HCEC 1CT (cell line): ENCODE results near the gene CELF4.

Source experiments
- DNase-seq: peaks from one replicate; pipeline ENCODE4 v3.0.0-alpha.2; 2017

The CELF4 gene

DNA sequence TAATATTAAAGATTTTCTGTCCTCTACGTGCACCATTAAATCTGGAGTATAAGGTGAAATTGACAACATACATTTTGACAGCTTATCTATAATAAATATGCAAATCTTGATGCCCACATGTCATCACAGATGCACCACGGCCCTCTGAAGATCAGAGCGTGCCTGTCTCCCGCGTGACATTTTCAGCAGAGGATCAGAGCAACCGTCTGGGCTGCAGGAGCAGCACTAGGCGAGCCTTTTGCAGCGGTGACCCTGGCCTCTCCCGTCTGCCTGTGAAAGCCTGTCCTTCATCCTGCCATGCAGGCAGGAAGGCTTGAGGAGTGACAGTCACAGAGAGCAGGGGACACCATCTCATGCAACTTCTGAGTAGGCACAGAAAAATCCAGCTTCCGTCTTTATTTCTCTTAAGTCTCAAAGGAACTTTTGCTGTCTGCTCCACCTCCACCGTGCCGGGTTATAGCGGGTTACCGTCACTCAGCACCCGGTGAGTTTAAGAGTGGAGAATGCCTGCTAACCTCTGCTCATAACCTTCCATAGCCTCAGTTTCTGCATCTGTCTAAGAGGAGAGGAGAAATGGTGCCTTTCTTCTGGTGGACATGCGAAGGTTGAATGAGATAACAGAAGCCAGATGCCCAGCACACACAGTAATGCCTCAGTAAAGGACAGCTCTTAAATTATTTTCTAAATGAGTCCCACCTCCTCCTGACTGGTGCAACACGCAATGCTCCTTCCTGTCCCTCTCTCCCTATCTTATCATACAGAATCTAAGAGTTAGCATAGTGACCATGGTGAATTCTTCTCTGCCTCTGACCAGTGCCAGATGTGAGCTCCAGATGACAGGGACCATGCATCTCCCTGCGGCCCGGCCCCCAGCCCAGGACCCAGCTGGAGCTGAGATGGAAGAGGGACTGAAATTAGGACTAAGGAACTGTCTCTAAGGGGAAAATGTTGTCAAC is 43.8 kb downstream of the CELF4 start:
- no peak for DNase-seq

DNA sequence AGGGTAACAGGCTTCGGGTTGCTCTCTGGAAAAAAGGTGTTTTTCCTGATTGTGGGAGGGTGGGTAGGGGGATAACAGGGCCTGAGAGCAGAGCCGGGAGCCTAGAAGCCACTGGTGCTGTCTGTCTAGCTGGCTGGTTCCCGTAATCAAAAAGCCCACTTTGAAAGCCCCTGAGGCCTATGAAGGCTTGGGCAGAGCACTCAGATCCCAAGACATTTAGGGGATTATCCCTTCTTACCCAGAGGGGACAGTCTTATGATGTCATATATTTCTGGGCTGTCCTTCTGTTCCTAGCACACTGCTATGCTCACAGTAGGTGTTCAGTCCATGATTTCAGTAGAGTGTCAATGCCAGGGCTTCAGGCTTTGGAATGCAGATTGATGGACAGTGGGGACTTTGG is 45.1 kb downstream of the CELF4 start:
- no peak for DNase-seq

DNA sequence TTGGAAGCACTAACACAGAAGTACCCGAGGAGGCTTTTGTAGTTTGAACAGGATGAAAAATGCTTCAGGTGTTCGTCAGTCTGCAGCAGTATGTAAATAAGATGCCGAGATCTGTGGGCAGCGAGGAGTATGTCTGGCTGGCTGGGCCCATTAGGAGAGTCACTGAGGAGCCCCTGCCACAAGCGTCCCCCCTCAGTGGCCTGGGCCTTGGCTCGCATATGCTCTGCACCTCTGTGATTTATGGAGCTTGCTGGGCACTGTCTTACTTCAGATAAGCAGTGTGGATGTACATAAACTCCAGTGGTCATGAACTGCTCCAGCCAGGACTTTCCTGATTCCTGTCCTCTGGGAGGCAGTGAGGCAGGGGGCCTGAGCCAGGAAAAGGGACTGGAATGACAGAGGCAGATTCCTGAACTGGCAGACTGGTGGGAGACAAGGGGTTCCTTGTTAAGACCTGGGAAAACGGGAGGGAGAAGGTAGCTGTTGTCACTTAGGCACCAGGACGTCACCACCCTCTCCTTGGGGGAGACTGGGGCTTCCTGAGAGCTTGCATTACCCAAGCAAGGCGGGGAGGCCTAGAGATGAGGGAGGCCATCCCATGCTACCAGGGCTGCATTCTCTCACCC is 46.0 kb downstream of the CELF4 start:
- no peak for DNase-seq

DNA sequence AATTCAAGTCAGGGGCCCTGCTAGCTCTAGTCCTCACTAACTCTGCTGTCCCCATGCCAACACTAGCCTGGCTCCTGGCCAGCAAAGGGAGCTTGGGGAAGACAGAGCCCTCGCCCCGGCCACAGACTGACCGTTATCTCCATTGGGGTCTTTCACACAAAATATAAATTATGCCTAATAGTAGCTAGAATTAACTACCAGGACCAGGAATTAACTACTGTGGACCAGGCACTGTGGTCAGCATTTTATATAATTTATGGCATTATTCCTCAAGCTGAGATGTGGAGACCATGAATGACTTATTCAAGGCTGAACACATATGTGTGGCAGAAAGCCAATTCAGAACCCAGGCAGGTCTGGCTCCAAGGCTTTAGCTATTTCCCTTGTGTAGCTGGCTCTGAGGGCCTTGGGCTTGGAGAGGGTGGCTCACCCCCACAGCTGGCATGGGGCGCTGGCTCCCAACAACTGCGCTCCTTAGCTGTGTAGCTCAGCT is 49.2 kb downstream of the CELF4 start:
- DNase-seq: no peak

DNA sequence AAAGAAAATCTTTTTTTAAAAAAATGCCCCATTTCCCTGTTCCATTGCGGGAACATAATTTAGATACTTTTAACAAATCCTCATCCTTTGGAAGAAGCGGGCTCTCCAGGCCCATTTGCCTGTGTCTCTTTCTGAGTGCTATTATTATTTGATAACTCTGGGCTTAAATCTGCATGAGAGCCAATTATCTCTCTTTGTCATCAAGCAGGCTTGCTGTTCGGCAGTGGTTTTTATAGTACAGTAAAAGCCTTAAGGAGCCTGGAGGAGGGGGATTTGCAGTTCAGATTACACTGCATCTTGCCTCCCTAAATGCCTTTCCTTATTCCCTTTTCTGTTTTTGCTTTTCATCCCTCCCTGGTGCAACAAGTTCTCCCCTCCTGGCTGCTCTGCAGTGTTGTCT is 50.6 kb downstream of the CELF4 start:
- no peak for DNase-seq

DNA sequence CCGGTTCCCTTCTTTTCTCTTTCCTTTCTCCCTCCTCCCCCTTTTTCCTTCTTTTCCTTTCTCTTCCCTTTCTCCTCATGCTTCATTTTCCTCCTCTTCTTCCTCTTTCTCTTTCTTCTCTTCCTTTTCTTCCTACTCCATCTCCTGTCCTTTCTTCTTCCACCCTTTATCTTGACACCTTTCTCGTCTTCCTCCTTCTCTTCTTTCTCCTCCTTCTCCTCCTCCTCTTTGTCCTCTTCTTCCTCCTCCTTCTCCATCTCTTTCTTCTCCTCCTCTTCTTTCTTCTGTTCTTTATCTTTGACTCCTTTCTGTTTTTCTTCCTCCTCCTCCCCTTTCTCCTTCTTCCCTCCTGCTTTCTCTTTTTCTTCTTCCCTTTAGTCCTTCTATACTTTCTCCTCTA is 53.2 kb downstream of the CELF4 start:
- no peak for DNase-seq

DNA sequence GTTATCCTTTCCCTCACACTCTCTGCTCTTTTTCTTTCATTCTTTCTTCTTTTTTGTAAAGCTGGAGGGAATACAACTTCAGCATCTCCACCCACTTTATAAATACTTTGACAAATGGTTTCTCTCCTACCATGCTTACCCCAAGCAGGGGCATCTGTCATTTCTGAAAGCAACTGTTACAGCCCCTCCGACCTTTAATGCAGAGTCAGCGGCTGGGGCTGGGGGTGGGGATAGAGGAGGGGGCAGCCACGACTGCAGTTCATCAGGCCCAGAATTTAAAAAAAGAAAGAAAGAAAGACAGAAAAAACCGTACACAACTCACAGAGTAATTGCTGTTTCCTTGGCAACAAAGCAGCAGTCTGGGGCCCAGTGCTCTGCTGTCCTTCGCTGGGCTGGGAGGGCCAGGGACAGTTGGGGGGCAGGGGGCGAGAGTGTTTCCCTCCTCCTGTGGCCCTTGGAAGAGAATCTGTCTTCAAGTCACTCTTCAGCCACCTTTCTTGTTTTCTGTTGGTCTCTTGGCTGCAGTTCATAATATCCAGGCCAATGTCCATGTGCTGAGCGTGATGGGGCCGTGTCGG is 53.8 kb downstream of the CELF4 start:
- DNase-seq: no peak

DNA sequence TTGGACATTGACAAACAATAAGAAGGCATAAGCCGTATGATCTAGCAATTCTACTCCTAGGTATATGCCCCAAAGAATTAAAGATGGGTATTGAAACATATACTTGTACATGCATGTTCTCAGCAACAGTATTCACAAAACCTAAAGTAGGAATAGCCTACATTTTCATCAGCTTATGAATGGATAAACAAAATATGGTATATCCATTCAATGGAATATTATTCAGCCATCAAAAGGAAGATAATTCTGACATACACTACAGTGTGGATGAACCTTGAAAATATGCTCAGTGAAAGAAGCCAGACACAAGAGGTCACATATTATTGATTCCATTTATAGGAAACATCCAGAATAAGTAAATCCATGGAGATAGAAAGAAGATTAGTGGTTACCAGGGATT is 56.0 kb downstream of the CELF4 start:
- no peak for DNase-seq

DNA sequence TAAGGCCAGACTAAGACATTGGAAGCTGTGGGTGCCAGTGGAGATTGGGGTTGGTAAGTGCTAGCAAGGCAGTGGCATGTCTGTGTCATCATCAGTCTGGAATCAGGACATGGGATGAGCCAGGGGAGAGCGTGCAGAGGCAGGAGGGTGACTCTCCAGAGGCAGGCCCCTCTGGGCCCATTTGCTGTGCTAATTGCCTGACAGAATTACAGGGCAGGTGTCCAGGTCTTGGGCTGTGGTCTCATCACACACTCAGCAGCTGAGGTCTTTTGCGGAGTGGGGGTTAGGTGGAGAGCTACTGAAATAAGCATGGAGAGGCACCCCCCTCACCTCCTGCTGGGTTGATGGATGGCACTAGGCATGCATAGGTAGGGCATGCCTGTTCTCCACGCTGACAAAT is 57.4 kb downstream of the CELF4 start:
- DNase-seq: no peak

DNA sequence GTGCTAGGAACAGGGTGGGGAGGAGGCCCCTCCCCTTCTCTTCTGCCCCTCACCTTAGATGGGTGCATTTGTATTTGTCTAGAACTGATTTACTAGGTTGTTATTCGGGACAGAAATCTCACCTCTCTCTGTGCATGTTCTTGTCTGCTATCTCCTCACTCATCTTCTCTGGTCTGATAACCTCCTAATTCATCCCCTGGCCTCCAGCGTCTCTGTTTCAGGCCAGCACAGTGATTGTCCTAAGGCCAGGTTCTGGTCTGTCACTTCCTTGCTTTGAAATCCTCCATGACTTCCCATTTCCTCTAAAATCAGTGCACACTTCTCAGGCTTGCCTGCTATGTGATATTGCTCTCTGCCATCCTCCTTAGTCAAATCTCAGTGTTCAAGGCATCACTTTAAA is 58.4 kb downstream of the CELF4 start:
- no peak for DNase-seq

DNA sequence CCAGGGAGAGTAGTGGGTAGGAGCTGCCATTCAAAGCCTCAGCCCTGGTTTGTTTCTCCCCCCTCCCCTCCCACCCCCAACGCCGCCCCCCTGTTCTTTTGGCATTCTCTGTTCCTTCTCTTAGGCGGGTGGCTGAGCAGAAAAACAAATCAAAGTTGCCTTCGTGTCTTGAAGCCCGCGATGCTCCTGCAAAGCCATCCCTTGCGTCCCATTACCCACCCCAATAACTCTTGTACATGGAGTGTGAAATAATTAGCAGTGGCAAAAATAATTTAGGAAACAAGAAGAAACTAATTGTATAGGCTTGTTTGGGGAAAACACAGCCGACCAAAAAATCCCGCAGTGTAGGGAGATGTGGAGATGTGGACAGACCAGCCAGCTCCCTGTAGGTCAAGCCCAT is 59.6 kb downstream of the CELF4 start:
- no peak for DNase-seq

DNA sequence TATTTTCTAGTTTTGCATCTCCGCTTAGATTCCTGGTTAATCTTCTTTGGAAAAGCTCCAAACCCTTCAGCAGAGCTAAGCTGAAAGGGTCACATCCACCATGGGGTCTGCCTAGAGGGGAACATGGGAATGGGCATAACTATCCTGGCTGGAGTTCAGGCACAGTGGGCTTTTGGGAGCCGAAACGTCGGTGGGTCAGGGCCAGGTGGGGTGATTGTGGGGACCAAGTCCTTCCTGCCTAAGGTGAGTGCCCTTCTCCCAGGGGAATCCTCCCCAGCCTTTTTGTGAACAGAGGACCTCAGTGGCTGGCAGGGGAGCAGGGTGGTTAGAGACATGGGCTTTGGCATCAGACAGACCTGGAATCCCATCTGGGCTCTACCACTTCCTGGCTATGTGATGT is 60.3 kb downstream of the CELF4 start:
- no peak for DNase-seq

DNA sequence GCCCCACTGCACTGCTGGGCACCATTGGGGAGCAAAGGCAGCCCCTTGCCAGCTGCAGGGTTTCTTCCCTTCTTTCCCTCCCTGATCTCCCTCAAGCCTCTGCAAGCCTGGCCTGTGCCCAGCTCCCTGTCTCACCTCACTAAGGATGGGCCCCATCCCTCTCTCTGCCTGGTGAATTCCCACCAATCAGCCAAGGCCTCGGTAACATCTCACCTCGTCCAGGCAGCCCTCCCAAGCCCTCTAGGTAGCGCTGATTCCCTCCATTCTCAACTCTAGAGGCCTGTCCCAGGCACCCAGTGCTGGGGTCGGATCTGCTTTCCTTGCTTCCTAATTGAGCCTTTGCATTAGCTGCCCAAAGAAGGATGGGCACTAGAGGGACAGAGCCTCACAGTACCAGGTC is 63.0 kb downstream of the CELF4 start:
- DNase-seq: no peak

DNA sequence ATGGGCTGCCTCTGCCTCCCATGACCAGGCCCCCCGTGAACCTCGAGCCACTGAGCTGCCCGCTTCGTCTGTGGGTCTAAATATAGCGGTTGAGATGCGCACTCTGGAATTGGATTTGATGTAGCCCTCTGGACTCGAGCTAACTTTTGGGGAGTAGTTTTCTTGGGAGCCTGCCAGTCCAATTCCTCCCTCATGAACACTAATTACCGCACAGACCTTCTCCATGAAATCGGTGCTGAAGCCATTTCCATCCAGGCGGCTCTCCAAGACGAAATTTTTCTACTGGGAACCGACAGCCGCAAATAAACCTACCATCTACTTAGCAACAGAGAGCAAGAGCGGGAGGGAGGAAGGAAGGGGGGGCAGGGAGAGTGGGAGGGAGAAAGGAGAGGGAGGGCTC is 63.6 kb downstream of the CELF4 start:
- DNase-seq: no peak

DNA sequence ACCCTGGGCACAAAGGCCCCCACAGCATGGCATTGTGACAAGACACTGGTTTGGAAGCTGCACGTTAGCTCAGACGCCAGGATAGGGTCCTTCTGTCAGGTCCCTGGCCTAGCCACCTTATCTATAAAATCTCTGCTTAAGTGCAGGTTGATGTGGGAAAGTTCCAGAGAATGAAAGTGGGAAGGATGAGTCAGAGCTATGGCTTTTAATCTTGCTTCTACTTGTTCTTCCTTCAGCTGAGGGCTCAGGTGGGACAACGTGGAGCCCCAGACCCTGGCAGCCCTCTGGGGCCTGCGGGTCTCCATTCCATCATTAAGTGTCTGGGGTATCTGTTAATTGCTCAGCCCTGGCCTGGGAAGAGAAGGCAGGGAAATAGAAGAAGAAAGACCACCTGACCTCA is 64.5 kb downstream of the CELF4 start:
- no peak for DNase-seq

DNA sequence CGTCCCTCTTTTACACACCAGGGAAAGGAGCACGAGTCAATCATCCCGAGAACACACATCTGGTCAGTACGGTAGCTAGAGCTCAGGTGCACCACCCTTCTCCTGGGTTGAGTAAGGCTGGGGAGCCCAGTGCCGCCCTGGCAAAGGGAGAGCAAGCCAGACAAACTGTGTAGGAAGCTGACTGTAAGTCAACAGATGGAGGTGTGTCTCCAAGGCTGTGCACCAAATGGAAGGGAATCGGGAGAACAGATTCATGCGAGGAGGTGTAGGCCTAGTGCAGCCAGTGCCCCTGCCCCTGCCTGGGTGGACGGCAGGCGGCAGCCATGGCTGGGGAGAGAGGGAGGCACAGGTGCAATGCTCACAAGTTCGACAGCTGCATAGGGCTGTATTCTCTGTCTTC is 65.7 kb downstream of the CELF4 start:
- DNase-seq: no peak

DNA sequence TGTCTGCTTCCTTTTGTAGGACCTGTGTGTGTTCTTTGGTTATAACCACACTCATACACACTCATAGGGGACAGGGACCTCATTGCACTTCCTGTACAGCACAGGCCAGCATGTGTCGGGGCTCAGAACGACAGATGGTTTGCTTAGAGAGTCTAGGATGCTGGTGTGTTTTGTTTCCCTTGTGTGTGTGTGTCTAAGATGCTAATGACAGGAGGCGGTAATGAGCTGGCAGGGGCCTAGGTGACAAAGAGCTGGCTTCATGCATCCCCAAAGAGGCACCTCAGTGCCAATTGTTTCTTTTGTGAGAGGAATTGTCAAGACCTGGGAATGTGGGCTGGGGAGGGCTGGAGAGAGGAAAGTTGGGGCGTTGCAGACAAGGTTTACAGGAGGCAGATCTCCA is 66.6 kb downstream of the CELF4 start:
- DNase-seq: no peak

DNA sequence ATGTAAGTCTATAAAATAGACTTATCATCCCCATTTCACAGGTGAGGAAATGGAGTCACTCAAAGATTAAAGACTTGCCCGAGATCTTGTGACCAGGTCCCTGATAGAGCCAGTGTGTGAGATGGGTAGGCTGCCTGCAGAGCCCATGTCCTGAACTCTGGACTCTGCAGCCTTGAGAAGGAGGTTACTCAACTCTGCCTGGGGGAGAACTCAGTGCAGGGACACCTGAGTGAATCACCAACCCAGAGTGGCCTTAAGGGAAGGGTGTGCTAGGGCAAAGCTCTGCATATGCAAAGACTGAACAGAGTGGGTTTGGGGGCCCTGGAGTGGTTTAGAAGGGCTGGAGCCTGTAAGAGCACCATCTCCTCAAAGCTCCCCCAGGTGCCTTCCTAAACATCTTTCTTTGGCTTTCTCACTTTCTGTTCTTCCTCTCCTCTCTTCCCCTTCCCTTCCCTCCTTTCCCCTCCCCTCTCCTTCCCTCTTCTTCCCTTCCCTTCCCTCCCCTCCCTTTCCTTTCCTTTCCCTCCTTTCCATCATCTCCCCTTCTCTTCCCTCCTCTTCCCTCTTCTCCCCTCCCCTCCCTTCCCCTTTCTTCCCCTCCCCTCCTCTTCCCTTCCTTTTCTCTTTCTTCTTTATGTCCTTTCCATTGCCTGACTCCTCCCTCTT is 67.6 kb downstream of the CELF4 start:
- no peak for DNase-seq

DNA sequence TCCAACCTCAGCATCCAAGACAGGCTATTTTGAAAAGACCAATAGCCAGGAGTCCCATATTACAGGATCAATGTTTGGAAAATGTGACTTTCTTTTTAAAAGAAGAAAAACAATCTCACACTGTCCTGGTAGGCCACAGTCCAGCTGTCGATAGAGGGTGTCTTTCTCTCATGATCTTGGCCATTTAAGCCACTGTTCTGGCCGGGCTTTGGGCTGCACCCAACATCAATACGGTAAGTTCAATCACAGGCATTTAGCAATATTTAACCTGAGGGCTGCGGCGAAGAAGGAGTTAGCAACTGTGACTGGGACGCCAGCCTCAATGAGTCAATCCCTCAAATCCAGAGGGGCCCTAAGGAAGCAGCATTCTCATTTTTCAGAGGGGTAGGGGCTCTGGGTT is 69.0 kb downstream of the CELF4 start:
- no peak for DNase-seq

DNA sequence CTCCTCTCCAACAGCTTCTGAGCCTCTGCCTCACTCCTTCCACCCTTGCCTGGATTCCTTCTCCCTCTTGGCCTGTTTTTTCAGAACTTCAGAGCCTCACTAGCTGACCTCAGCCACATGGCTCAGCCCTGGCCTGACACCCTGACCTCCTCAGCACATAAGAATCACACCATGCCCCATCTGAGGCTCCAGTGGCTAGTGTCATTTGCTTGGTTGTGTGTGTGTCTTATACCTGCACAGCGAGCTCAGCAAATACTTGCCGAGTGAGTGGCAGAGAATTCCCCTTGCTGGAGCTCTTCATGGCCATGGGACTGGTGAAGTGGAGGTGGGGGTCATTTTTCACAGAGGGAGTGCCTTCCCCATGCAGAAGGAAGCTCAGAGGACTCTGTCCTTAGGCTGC is 70.2 kb downstream of the CELF4 start:
- no peak for DNase-seq

DNA sequence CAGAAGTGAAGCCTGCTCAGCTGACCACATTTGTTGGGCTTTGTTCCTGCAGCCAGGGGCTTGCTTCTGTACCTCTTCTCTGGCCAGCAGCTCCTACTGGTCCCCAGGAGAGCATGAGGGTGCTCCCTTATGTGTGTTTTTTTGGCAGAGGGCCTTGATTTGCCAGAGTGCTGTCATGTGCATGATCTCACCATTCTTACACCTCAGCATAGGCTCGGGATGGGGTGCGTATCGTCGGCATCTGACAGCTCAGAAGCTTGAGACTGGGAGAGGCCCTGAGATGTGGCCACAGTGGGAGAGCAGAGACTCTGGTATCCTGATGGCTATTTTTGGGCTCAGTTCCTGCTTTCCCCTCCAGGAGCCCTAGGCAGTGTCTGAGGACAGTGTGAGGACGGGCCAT is 71.2 kb downstream of the CELF4 start:
- no peak for DNase-seq

DNA sequence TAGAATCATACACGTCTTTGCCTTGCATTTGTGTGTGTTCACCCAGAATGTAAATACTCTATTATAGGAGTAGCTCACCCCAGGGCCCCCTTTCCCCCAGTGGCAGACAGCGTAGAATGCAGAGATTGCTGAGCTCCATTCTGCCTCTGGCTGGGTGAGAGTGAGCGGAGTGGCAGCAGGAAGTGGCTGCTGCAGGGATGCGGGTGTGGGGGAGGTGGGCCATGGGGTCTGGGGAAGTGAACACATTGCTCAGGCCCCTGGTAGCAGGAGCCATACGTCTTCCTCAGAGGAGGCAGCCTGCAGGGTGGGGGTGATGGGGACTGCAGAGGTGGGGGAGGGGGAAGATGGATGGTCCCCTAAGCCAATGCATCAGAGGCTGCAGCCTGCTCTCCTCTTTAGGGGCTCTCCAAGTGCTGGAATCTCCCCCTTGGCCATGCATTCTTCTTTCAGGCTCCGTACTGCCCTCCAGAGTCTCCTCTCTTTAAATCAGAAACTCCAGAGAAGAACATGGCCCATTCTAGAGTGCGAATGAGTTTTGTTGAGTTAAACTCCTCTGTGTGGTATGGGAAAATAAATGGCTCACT is 72.2 kb downstream of the CELF4 start:
- DNase-seq: no peak

DNA sequence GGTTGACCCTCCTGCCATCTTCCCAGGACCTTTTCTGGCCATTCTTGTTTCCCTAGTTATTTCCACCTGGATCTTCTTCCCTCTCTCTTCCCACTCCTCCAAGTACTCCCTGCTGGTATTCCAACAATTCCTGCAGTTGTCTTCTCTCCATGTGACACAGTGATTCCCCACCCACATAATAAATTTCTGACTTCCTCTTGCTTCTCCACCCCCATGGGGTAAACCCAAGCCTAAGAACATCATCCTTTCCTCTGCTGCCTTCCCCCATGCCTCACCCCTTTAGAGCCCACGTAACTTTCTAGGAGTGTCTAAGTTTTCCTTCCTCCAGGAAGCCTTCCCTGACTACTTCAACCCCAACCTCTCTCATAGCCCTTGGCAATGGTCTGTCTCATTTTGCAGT is 72.6 kb downstream of the CELF4 start:
- no peak for DNase-seq
